D721Med (cell line): Measurements from ENCODE around the gene ZNF547.

Experiments
- DNase-seq: peaks from one replicate; pipeline ENCODE4 v3.0.0; 2011; ENCODE audit warnings: low spot score; ENCODE audit not compliant: insufficient read length
- FAIRE-seq: peaks from 2 replicates; lab custom pipeline; 2011; peaks lifted over from hg19 to GRCh38; lab: Jason Lieb, UNC
- CTCF ChIP-seq: IDR thresholded peaks from 2 replicates; pipeline ENCODE4 v1.5.1; 2012; ENCODE audit warnings: mild to moderate bottlenecking, control low read depth; ENCODE audit not compliant: insufficient read depth; ENCODE audit errors: missing control alignments

ZNF547 gene

GRCh38 chr19:57382806-57383488, 19.6 kb downstream of the ZNF547 start:
- FAIRE-seq (no peak), DNase-seq (no peak)
- no peak for TF ChIP-seq CTCF

- no peak for TF ChIP-seq CTCF
- DNase-seq (no peak), FAIRE-seq (peak; percentile 85)
Measured at GRCh38 chr19:57389194-57389729, 25.9 kb downstream of the ZNF547 start.

- FAIRE-seq = no peak
- peak; percentile 84 for DNase-seq
- peak; percentile 7 for TF ChIP-seq CTCF
Measured at GRCh38 chr19:57389730-57390598, 26.6 kb downstream of the ZNF547 start, which contains the start of gene ZNF548. ZNF548 (plus strand) TSS chr19:57389854; CDS start chr19:57390100, 246 bp downstream.

- no peak for FAIRE-seq
- no peak for TF ChIP-seq CTCF
Measured at GRCh38 chr19:57395710-57396109, 32.4 kb downstream of the ZNF547 start.

GRCh38 chr19:57398868-57399267, 35.5 kb downstream of the ZNF547 start:
- FAIRE-seq = no peak
- no peak for DNase-seq
- no peak for TF ChIP-seq CTCF

More at GRCh38 chr19:57395710-57396109, 32.4 kb downstream of the ZNF547 start:
- no peak for DNase-seq

GRCh38 chr19:57403737-57404563, 40.6 kb downstream of the ZNF547 start:
- no peak for TF ChIP-seq CTCF
- FAIRE-seq (no peak), DNase-seq (no peak)
